Stomach smooth muscle (tissue), 2 donors: ENCODE data around the gene ANAPC4.
A peak's percentile ranks its signal among the peaks of the same experiment; 100 is the strongest.

Experiments
- H3K27ac ChIP-seq: one replicate; pipeline ENCODE4 v1.7.0; 2013; ENCODE audit warnings: mild to moderate bottlenecking, low read length, inconsistent platforms
- H3K27me3 ChIP-seq, 2 donors: one replicate each; pipeline ENCODE4 v1.7.0; 2013; ENCODE audit warnings: low read length in 2 of 2; ENCODE audit not compliant: insufficient read depth in 2 of 2, control insufficient read depth in 1 of 2
- H3K36me3 ChIP-seq, 2 donors: one replicate each; pipeline ENCODE4 v1.7.0; 2013; ENCODE audit warnings: low read length in 2 of 2; ENCODE audit not compliant: control insufficient read depth in 2 of 2, insufficient read depth in 2 of 2
- H3K4me1 ChIP-seq: one replicate; pipeline ENCODE4 v1.7.0; 2013; ENCODE audit warnings: low read length; ENCODE audit not compliant: control insufficient read depth, insufficient read depth
- H3K4me3 ChIP-seq, 2 donors: one replicate each; pipeline ENCODE4 v1.7.0; 2013; ENCODE audit warnings: low read length in 2 of 2
- H3K9ac ChIP-seq, 2 donors: one replicate each; pipeline ENCODE4 v1.7.0; 2013; ENCODE audit warnings: low read length in 2 of 2, mild to moderate bottlenecking in 1 of 2
- H3K9me3 ChIP-seq, 2 donors: one replicate each; pipeline ENCODE4 v1.7.0; 2013; ENCODE audit warnings: low read length in 2 of 2; ENCODE audit not compliant: control insufficient read depth in 2 of 2
- donor health status: healthy.
- donor health status: Pancreatic carcinoma.

The ANAPC4 gene

GRCh38 chr4:25410820-25411529, 33.9 kb downstream of the ANAPC4 start:
- no peak overlapping the region for H3K4me3 ChIP-seq
- H3K9me3 ChIP-seq, result no peaks in the 10 kb centered on the region
- no peaks in the 10 kb centered on the region for H3K4me1 ChIP-seq
- no peak overlapping the region for H3K9ac ChIP-seq
- peaks cover 21 to 55% of the 10 kb centered on the region in 2 donors for H3K36me3 ChIP-seq
- H3K27ac ChIP-seq, result no peak overlapping the region
- H3K27me3 ChIP-seq, result no peaks in the 10 kb centered on the region

- Histone ChIP-seq H3K4me1 (no peaks in the 10 kb centered on the region), H3K27ac (no peak overlapping the region), H3K36me3 (peaks cover 20 to 50% of the 10 kb centered on the region in 2 donors), H3K9me3 (no peaks in the 10 kb centered on the region), H3K9ac (no peak overlapping the region), H3K4me3 (no peak overlapping the region), H3K27me3 (no peaks in the 10 kb centered on the region)
Measured at GRCh38 chr4:25413261-25413660, 36.2 kb downstream of the ANAPC4 start.

- Histone ChIP-seq H3K4me1 (no peaks in the 10 kb centered on the region), H3K9me3 (no peaks in the 10 kb centered on the region), H3K9ac (no peak overlapping the region), H3K36me3 (peaks cover 12 to 25% of the 10 kb centered on the region in 2 donors), H3K4me3 (no peak overlapping the region), H3K27ac (no peak overlapping the region), H3K27me3 (no peaks in the 10 kb centered on the region)
Measured at GRCh38 chr4:25417014-25417413, 40.0 kb downstream of the ANAPC4 start.

- peaks cover 10% of the 10 kb centered on the region for H3K4me1 ChIP-seq
- H3K27ac ChIP-seq, result no peak overlapping the region
- H3K27me3 ChIP-seq, result no peaks in the 10 kb centered on the region
- H3K36me3 ChIP-seq, result peaks cover 8 to 14% of the 10 kb centered on the region in 2 donors
- no peak overlapping the region for H3K9ac ChIP-seq
- no peak overlapping the region for H3K4me3 ChIP-seq
- H3K9me3 ChIP-seq, result no peaks in the 10 kb centered on the region
Measured at GRCh38 chr4:25420931-25421330, 43.9 kb downstream of the ANAPC4 start.

- no peaks in the 10 kb centered on the region for H3K9me3 ChIP-seq
- peaks cover 10% of the 10 kb centered on the region for H3K4me1 ChIP-seq
- no peak overlapping the region for H3K4me3 ChIP-seq
- H3K36me3 ChIP-seq, result peaks cover 8 to 14% of the 10 kb centered on the region in 2 donors
- no peak overlapping the region for H3K9ac ChIP-seq
- no peak overlapping the region for H3K27ac ChIP-seq
- no peaks in the 10 kb centered on the region for H3K27me3 ChIP-seq
Measured at GRCh38 chr4:25421816-25422525, 44.9 kb downstream of the ANAPC4 start.

GRCh38 chr4:25423548-25423947, 46.5 kb downstream of the ANAPC4 start:
- no peak overlapping the region for H3K4me3 ChIP-seq
- peaks cover 4 to 6% of the 10 kb centered on the region in 2 donors for H3K36me3 ChIP-seq
- no peaks in the 10 kb centered on the region for H3K9me3 ChIP-seq
- H3K27ac ChIP-seq, result no peak overlapping the region
- H3K4me1 ChIP-seq, result peaks cover 10% of the 10 kb centered on the region
- H3K27me3 ChIP-seq, result no peaks in the 10 kb centered on the region
- no peak overlapping the region for H3K9ac ChIP-seq

GRCh38 chr4:25424539-25425228, 47.6 kb downstream of the ANAPC4 start:
- Histone ChIP-seq H3K4me1 (peaks cover 10% of the 10 kb centered on the region), H3K27me3 (no peaks in the 10 kb centered on the region), H3K27ac (peak overlapping the region; percentile 49), H3K36me3 (peaks cover 3 to 4% of the 10 kb centered on the region in 2 donors), H3K4me3 (no peak overlapping the region), H3K9ac (no peak overlapping the region), H3K9me3 (no peaks in the 10 kb centered on the region)

- peaks cover 10% of the 10 kb centered on the region for H3K4me1 ChIP-seq
- peak overlapping the region; percentile 49 for H3K27ac ChIP-seq
Measured at GRCh38 chr4:25425361-25425760, 48.3 kb downstream of the ANAPC4 start.

GRCh38 chr4:25427871-25428270, 50.8 kb downstream of the ANAPC4 start:
- no peaks in the 10 kb centered on the region for H3K36me3 ChIP-seq
- H3K4me3 ChIP-seq, result no peak overlapping the region
- no peaks in the 10 kb centered on the region for H3K27me3 ChIP-seq
- H3K9me3 ChIP-seq, result peaks cover 0 to 6% of the 10 kb centered on the region in 2 donors
- H3K27ac ChIP-seq, result no peak overlapping the region
- H3K4me1 ChIP-seq, result peaks cover 10% of the 10 kb centered on the region
- no peak overlapping the region for H3K9ac ChIP-seq

More at GRCh38 chr4:25425361-25425760, 48.3 kb downstream of the ANAPC4 start:
- Histone ChIP-seq H3K9ac (no peak overlapping the region), H3K9me3 (no peaks in the 10 kb centered on the region), H3K36me3 (peaks cover 3 to 4% of the 10 kb centered on the region in 2 donors), H3K27me3 (no peaks in the 10 kb centered on the region), H3K4me3 (no peak overlapping the region)

GRCh38 chr4:25430630-25431029, 53.6 kb downstream of the ANAPC4 start:
- Histone ChIP-seq H3K36me3 (no peaks in the 10 kb centered on the region), H3K27me3 (no peaks in the 10 kb centered on the region), H3K9ac (no peak overlapping the region), H3K9me3 (peaks cover 0 to 6% of the 10 kb centered on the region in 2 donors), H3K4me3 (no peak overlapping the region), H3K4me1 (peaks cover 1% of the 10 kb centered on the region), H3K27ac (no peak overlapping the region)
